ENCODE measurements around the gene CHAF1A.

DNA sequence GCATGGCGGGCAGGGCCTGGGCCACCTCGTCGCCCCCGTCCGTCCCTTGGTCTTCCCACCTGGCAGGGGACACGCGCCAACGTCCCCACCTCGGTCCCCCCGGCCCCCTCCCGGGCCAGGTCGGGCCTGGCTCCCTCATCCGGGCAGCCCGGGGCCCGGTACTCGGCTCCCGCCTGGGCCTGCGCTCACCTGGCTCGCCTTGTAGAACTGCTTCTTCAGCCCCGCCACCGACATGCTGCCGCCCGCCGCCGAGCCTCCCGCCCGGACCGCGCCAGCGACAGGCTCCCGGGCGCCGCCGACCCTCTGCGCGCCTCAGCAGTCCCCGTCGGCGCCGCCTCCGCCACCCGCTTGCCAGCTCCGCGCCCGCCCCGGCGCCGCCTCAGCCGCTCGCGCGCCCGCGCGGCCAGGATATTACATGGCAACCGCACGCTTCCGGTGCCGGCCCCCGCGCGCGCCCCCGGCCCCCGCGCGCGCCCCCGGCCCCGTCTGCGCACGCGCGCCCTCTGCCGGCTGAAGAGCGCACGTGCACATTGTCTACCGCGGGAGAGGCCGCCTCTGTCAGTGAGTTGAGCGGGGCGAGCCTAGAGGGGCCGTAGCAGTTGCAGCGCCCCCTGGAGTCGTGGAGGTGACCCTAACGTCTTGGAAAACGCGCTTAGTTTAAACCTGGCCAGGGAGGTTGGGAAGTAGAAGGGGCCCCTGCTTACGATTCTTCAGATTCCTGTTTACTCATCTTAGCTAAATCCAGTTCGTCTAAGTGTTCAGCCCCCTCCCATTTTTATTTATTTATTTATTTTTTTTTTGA lies 2.1 kb upstream of the CHAF1A start, which contains the start of gene SH3GL1:
- TF ChIP-seq, protein P1, sequence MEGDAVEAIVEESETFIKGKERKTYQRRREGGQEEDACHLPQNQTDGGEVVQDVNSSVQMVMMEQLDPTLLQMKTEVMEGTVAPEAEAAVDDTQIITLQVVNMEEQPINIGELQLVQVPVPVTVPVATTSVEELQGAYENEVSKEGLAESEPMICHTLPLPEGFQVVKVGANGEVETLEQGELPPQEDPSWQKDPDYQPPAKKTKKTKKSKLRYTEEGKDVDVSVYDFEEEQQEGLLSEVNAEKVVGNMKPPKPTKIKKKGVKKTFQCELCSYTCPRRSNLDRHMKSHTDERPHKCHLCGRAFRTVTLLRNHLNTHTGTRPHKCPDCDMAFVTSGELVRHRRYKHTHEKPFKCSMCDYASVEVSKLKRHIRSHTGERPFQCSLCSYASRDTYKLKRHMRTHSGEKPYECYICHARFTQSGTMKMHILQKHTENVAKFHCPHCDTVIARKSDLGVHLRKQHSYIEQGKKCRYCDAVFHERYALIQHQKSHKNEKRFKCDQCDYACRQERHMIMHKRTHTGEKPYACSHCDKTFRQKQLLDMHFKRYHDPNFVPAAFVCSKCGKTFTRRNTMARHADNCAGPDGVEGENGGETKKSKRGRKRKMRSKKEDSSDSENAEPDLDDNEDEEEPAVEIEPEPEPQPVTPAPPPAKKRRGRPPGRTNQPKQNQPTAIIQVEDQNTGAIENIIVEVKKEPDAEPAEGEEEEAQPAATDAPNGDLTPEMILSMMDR (IDR thresholded peaks at IDR 0.05) = peak; percentile 94 to 99 (median 99)
- peak; percentile 65 to 91 for TF ChIP-seq POLR2A (IDR thresholded peaks at IDR 0.05)

All from tibial nerve (tissue), 3 donors.